TTC549 (cell line): ENCODE data around the gene GFOD2.

ENCODE experiments used
- FAIRE-seq: peaks from 2 replicates; lab custom pipeline; 2012; peaks lifted over from hg19 to GRCh38; lab: Jason Lieb, UNC

Gene GFOD2

DNA sequence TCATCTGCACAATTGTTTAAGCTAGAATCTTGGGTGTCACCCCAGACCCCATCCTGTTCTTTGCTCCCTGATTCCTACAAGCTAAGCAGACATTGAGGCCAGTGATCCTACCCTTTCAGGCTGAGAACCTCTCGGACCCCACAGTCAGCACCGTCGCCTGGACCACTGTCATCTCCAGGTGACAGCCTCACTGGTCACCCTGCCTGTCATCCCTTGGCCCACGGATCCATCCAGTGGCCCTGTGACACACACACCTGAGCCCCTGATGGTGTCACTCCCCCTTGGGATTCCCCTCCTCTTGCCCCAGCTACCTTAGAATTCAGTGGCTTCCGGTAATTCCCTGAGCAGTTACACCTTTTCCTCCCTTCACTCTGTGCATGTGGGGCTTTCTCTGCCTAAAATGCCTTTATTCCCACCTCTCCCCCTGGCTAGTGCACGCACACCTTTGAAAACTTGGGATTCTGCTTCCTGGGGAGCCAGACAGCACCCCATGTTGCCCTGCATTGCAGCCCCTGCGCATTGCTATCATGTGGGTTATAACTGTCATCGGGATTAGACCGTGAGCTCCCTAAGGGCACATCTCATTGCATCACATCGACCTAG is 49.5 kb downstream of the GFOD2 start:
- no peak for FAIRE-seq

DNA sequence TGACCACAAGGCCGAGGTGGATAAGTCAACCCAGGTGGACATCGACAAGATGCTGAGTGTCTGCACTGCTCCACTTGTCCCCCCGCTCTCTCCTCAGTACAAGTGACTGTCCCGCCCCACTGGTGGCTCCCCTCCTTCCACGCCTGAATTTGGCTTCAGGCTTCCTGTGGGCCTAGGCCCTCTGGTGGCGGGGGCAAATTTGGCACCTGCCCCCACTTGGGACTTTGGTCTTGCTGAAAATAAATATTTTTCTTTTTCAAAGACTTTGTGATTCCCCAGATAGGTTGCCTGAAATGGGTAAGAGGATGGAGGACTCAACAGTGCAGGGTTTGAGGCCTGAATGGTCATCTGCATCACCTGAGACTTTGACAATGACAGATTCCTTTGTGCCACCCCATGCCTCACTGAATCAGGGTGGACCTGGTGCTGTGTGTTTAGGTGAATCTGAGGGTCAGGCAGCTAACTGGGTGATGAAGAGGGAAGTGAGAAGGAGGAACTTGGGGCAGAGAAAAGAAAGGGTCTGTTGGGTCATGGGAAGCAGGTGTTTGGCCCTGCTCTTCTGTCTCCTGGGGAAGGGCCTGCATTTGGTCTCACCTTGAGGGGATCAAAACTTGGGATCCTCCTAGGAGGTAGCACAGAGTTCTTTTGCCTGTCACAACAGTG is 50.5 kb downstream of the GFOD2 start:
- FAIRE-seq, result no peak

DNA sequence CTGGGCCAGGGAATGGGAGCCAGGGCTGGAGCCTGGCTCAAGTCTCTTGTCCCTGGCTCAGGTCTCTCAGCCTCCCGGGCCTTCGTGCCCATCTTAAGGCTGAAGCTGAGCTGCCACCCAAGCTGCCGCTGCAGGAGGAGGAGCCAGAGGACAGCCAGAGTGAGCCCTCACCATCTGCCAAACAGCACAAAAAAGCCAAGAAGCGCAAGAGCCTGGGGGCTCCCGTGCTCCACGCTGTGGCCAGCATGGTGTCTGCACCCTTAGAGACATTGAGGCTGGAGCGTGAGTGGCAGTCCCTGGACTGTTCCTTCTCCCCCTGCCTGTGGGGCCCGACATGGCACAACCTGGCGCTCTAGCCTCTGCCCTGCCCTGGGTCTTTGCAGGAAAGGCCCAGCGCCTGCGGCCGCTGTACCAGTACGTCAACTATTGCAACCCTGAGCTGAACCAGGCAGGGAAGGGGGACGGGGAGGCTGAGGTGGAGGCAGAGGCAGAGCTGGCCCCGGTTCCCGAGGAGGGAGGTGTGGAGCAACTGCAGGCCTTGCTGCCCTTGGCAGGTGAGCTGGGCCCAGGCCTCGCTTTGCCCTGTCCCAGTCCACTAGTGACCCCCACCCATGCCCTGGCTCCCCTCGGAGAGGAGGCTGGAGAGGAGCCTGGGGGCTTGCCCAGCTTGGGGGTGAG is 51.2 kb downstream of the GFOD2 start:
- no peak for FAIRE-seq

DNA sequence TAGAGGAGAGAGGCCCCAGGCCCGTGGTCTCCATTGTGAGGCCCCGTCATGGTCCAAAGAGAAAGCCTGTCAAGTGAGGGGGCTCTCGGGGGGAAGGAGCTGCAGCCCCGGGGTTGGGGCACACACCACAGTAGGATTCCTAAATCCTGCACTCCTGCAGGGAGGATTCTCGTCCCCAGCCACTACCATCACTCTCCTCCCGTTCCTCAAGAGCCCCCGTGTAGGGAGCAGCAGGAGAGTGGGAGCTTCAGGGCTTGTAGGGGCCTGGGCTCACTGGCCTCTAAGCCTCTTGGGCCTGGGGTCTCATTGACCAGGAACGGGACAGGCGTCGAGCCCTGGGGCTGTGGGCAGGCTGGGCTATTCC is 51.7 kb downstream of the GFOD2 start:
- no peak for FAIRE-seq

DNA sequence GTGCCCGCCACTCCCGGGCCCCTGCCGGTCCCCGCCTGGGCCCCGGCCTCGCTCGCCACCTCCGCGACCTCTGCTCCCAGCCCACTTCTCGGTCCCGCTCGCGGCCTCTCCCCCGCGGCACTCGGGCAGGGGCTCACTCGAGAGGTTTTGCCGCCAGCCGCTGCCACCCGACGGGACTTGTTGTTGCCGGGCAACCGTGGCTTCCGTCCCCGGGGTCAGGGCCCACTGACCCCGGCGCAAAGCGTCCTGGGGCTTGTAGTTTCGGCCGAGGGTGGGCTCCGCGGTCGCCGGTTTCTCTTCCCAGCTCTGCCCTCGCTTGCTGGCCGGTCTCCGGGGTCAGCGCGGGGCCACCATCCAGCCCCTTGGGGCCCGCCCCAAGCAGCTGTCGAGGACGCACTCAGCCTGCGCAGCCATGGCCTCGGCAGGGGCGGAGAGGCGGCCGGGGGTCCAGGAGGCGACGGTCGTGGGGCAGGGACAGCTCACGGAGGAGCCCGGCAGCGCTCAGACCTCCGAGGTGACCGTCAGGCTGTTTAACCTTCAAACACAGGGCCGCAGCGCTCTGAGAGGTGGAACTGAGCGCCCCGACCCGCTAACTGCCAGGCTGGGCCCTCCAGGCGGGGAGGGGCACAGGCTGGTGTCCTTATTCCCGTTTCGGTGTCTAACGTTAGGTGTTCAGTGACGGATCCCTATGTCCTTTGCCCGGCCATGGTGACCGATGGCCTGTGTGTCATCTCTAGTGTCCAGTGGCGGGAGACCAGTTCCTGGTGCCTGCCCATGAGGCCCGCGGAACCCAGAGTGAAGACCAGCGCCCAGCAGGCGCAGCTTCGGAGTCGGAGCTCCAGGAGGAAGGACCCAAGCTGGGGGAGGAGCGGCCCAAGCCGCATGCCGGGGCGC is 52.3 kb downstream of the GFOD2 start, which contains the start of the genes C16orf86 and ENKD1:
C16orf86 (plus strand) TSS at position 256 of the 894 bp plus-strand sequence; CDS start at position 413, 157 bp downstream.
ENKD1 (minus strand) TSS at position 192 of the 894 bp plus-strand sequence. CDS start 308 bp downstream, outside the sequence.
- FAIRE-seq, result no peak

DNA sequence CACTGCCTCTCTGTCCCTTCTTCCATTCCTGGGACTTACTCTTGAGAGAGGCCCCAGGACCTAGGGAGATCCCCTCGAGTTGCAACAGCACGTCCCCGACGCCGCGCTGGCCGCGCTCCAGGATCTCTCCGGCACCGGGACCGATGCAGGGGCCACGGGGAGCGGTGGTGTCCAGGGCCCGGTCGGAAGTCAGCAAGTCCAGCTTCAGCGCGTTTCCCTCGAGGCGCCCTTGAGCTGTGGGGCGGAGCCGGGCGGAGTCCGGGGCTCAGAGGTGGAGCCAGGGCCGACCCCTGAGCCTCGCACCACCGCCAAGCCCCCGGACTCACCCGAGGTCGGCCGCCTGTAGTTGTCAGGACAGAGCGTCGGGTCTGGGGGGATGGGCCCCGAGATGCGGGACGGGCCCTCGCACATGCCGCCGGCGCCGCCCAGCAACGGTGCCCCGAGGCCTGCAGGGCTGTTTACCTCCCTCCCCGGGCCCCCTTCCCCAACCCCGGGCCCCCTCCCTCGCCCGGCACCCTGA is 53.0 kb downstream of the GFOD2 start:
- FAIRE-seq, result no peak

DNA sequence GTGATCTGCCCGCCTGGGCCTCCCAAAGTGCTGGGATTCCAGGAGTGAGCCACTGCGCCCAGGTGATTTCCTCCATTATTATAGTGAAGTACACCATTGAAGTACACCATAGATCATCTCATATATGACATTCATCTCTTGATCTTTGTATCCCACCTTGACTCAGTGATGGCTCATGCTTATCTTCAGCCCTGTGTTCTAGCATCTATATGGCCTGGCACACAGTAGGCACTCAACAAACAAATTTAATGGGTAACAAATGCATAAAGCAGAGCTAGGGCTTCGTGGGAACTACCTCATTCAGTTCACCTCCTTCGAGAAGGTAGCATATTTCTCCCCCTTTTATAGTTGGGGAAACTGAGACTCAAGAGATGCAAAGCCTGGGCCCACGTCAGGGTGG is 53.5 kb downstream of the GFOD2 start:
- no peak for FAIRE-seq

DNA sequence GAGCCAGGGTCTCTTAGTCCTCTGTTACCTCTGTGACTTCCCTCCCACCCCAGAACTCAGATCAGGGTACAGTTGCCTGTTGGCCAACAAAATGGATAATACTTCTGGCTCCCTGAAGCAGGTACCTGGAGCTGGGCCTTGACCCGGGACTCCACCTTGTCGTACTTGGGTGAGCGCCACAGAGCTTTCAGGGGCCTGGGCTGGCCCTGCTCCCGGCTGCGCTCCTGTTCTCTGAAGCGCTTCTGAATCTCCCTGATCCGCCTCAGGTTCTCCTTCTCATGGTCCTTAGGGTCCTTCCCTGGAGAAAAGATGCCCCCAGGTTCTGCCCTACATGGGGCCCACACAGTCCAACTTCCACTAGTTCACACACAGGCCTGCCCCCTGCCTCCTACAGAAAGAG is 54.2 kb downstream of the GFOD2 start:
- no peak for FAIRE-seq

DNA sequence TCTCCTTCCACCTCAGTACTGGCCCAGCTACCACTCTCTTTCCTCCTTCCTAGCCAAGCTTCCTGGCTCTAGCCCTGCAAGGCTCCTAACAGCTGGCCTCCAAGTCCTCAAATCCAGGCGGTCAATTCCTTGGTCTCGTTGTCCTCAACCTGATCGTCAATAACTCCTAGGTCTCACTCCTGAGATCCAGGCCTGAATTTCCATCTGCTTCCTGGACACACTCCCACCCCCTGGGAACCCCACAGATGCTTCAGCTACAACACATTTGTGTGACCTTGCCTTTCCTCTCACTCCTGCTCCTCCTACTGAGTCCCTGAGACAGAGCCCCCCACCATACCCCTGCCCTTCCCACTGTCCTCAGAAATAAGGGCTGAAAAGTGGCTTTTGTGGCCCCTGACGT is 54.9 kb downstream of the GFOD2 start:
- no peak for FAIRE-seq

DNA sequence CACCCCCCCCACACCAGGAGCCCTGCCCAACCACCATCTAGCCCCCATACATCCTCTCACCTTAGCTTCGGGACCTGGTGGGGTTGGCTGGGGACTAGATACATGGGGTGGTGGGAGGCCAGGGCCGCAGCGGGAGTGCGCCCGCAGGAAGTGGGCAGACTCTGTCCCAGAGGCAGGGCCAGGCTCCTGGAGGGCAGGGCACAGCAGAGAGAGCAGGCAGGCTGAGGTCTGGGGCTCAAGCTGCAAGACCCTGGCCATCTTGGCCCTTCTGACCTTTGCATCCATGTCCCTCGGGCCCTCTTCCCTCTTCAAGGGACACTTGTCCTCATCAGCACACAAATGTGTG is 55.3 kb downstream of the GFOD2 start:
- FAIRE-seq, result no peak

DNA sequence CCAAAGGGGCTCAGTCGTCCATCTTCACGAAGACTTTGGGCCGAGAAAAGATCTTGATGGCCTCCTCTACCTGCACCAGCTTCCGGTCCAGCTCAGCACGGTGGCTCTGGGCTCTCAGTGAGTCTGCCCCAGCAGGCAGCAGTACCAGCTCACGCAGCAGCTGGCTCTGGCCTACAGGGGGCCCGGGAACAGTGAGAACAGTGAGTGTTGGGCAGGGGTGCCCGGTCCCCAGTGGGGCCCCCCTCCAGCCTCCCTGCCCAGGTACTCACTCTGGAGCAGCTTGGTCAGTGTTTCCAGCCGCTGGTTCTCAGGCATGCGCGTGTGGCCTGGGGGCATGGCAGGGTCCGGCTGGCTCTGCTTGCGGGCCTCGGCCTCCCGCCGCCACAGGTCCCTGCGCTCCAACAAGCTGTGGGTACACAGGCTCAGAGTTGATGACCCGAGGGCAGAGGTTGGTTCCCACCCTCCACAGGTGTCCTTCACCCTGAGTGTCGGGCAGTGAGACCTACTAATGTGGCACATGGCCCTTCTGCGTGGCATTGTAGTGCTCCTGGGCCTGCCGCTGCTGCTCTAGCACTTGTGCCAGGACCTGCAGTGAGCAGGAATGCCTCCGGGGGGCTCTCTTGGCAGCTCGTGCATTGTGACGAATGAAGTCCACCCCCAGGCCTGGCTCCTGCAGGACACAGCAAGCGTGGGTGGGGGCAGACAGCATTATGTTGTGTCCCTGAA is 55.8 kb downstream of the GFOD2 start:
- FAIRE-seq, result no peak

DNA sequence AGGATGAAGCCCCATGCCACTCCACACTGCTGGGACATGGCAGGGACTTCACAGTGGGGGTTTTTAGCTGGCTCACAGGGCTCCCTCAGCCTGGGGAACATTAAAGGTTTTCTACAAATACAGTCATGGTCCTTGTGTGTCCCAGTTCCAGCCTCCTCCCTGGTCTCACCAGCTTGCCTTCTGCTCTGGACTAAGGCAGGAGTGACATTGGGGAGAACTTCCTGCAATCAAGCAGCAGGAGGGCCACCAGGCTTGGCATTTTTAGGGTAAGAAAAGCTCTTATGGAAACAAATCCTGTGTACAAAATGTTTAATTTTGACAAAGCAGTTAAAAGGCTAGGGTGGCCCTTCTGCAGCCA is 56.5 kb downstream of the GFOD2 start:
- FAIRE-seq, result no peak

DNA sequence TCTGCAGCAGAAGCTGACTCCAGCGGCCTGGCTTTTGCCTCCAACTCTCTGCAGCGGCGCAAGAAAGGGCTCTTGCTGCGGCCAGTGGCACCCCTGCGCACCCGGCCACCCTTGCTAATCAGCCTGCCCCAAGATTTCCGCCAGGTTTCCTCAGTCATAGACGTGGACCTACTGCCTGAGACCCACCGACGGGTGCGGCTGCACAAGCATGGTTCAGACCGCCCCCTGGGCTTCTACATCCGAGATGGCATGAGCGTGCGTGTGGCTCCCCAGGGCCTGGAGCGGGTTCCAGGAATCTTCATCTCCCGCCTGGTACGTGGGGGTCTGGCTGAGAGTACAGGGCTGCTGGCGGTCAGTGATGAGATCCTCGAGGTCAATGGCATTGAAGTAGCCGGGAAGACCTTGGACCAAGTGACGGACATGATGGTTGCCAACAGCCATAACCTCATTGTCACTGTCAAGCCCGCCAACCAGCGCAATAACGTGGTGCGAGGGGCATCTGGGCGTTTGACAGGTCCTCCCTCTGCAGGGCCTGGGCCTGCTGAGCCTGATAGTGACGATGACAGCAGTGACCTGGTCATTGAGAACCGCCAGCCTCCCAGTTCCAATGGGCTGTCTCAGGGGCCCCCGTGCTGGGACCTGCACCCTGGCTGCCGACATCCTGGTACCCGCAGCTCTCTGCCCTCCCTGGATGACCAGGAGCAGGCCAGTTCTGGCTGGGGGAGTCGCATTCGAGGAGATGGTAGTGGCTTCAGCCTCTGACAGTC is 57.0 kb downstream of the GFOD2 start:
- no peak for FAIRE-seq

DNA sequence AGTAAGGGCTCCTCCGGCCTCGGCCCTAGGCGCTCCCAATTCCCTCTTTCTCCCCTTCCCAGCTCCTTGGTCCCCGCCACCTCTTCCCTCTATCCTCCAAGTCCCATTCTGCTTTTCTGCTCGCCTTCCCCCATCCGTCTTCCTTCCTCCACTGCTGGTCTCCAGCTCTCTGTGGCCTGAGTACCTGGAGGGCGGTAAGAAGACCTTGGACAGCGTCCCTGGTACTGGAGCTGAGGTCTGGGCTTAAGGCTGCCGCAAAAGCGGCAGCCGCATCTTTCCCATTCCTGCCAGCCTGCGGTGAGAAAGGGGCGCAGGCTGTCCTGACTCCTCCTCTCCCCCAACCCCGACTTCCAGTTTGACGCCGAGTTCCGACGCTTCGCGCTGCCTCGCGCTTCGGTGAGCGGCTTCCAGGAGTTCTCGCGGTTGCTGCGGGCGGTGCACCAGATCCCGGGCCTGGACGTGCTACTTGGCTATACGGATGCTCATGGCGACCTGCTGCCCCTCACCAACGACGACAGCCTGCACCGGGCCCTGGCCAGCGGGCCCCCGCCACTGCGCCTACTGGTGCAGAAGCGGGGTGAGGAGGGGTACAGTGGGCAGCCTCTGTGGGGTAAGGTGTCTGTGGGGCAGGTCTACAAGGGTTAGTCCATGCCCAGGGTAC is 57.9 kb downstream of the GFOD2 start:
- no peak for FAIRE-seq

DNA sequence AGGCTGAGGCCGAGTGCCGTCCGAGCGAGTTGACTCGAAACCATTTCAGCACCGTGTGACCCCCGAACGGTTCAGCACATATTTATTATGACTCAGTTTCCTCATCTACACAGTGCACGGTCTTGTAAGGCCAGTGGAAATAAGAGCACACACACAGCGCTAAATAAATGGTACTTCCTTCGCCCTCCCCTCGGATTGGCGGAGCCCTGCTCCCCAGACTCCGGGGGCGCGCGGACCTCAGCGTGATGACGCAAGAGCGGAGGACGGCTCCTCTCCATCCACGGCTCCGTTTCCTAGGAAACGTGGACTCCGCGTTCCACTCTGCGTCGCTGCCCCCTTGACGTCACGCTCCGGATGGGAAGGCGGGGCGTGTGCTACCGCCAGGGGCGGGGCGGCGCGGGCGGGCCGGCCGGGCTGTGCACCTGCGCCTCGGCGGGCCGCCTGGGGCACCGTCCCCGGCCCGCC is 58.5 kb downstream of the GFOD2 start, which contains the start of gene PARD6A:
PARD6A (plus strand) TSS at position 397 of the 465 bp plus-strand sequence. CDS start 79 bp downstream, outside the sequence.
- FAIRE-seq, result peak; percentile 34

DNA sequence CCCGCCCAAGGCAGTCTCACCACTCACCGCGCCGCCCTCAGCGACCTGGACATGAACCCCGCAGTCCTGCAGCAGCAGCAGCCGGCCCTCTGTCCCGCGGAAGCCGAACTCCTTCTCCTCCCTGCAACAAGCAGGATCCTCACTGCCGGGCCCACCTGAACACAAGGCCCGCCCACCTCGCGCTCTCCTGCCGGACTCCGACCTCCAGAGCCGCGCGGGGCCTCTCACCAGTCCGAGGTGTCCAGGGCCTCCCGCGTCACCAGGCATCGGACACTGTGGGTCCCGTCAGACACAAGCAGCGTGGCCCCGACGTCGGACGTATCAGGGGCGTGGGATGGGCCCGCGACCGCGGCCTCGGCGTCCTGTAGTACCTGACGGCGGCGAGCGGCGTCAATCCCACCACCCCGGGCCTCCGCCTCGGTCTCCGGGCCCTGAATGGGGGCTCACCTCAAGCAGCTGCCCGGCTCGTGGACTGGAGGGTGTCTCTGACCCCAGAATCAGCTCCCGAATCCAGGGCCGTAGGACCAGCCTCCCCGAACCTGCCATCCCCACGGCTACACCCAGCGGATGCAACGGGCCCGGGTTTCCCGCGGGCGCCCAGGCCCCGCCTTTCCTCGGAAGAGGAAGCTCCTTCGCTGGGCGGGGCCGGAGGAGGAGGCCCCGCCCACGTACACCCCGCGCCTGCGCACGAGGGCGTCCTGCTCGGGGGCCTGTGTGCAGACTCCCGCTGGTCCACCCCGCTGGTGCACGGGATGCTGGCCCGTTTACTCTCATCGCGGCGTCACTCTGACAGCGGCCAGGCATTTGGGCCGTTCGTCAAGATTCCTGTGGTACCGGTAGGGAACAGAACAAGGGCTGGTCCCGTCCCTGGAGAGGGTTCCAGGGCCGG is 59.2 kb downstream of the GFOD2 start, which contains the start of gene ACD:
ACD (minus strand) TSS at position 586 of the 889 bp plus-strand sequence; CDS start at position 546, 40 bp downstream.
- FAIRE-seq, result no peak

DNA sequence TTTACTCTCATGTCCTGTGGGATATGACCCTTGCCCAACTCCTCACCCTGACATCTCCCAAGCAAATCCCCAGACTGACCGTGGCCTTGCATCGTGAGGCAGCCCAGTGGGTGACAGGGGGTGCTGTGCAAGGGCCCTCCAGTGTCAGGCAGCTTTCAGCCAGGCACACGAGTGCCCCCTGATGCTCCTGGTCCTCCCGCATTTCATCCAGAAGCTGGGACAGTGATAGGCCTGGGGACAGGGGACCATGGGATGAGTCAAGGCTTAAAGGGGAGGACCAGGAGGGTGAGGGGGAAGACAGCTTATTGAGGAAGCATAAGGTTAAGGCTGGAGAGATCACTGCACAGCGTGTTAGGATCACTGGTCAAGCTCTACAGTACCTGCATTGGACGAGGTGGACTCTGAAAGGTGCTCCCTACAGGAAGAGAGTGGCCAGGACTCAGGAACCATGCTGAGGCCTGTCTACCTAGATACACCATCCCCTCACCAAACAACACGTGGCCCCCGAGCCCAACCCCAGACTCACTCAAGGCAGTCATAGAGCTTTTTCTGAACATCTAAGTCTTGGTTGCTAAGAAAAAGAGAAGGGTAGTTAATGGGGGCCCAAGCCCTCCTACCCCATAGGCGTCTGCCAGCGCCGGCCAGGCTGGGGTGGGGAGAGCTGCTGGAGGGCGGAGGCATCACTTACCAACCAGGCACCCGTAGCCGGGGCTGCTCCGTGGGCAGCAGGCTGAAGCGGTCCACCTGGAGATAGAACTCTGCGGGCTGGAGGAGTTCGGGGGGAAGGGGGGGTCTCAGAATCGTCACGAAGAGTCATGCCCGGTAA is 60.1 kb downstream of the GFOD2 start:
- no peak for FAIRE-seq
